Mucosa of rectum (tissue), 2 donors: ENCODE results near the gene JAML.

Source experiments
- H3K27ac ChIP-seq, 2 donors: one replicate each; pipeline ENCODE4 v1.7.0; 2013; ENCODE audit warnings: inconsistent platforms in 2 of 2, low read depth in 2 of 2, low read length in 2 of 2
- H3K27me3 ChIP-seq, 2 donors: one replicate each; pipeline ENCODE4 v1.7.0; 2013; ENCODE audit warnings: low read length in 2 of 2; ENCODE audit not compliant: control insufficient read depth in 2 of 2, insufficient read depth in 2 of 2
- H3K36me3 ChIP-seq, 2 donors: one replicate each; pipeline ENCODE4 v1.7.0; 2013; ENCODE audit warnings: low read length in 2 of 2; ENCODE audit not compliant: control insufficient read depth in 2 of 2, insufficient read depth in 2 of 2
- H3K4me1 ChIP-seq, 2 donors: one replicate each; pipeline ENCODE4 v1.7.0; 2013; ENCODE audit warnings: low read length in 2 of 2, mild to moderate bottlenecking in 1 of 2; ENCODE audit not compliant: control insufficient read depth in 2 of 2, insufficient read depth in 2 of 2
- H3K4me3 ChIP-seq, 2 donors: one replicate each; pipeline ENCODE4 v1.7.0; 2013; ENCODE audit warnings: low read length in 2 of 2
- H3K9ac ChIP-seq, 2 donors: one replicate each; pipeline ENCODE4 v1.7.0; 2013; ENCODE audit warnings: low read length in 2 of 2, low read depth in 1 of 2, mild to moderate bottlenecking in 1 of 2
- H3K9me3 ChIP-seq, 2 donors: one replicate each; pipeline ENCODE4 v1.7.0; 2013; ENCODE audit warnings: low read length in 2 of 2; ENCODE audit not compliant: control insufficient read depth in 2 of 2
- donor health status: healthy.
- donor health status: Normal muscosa, but diverticular disease.

JAML gene

GRCh38 chr11:118162846-118163245, 62.0 kb downstream of the JAML start:
- Histone ChIP-seq H3K9me3 (no peaks in the 10 kb centered on the region), H3K9ac (no peak overlapping the region), H3K36me3 (no peaks in the 10 kb centered on the region), H3K27me3 (peaks cover 11 to 18% of the 10 kb centered on the region in 2 donors), H3K4me3 (no peak overlapping the region), H3K27ac (no peak overlapping the region), H3K4me1 (no peaks in the 10 kb centered on the region)

- Histone ChIP-seq H3K4me1 (peaks cover 0 to 2% of the 10 kb centered on the region in 2 donors), H3K27ac (no peak overlapping the region), H3K4me3 (no peak overlapping the region), H3K9me3 (no peaks in the 10 kb centered on the region), H3K36me3 (no peaks in the 10 kb centered on the region), H3K9ac (no peak overlapping the region), H3K27me3 (peaks cover 18 to 29% of the 10 kb centered on the region in 2 donors)
These were observed 63.0 kb downstream of the JAML start for GRCh38 chr11:118161786-118162185.

GRCh38 chr11:118157186-118157895, 67.5 kb downstream of the JAML start:
- H3K27ac ChIP-seq: no peak overlapping the region
- H3K9me3 ChIP-seq: no peaks in the 10 kb centered on the region
- peaks cover 1 to 5% of the 10 kb centered on the region in 2 donors for H3K4me1 ChIP-seq
- peaks cover 55 to 60% of the 10 kb centered on the region in 2 donors for H3K27me3 ChIP-seq
- no peak overlapping the region for H3K4me3 ChIP-seq
- H3K9ac ChIP-seq: no peak overlapping the region
- H3K36me3 ChIP-seq: no peaks in the 10 kb centered on the region

GRCh38 chr11:118156531-118157185, 68.2 kb downstream of the JAML start:
- no peak overlapping the region for H3K9ac ChIP-seq
- no peaks in the 10 kb centered on the region for H3K36me3 ChIP-seq
- peaks cover 61 to 63% of the 10 kb centered on the region in 2 donors for H3K27me3 ChIP-seq
- peaks cover 5 to 6% of the 10 kb centered on the region in 2 donors for H3K4me1 ChIP-seq
- no peak overlapping the region for H3K27ac ChIP-seq
- H3K9me3 ChIP-seq: no peaks in the 10 kb centered on the region
- no peak overlapping the region for H3K4me3 ChIP-seq

DNA sequence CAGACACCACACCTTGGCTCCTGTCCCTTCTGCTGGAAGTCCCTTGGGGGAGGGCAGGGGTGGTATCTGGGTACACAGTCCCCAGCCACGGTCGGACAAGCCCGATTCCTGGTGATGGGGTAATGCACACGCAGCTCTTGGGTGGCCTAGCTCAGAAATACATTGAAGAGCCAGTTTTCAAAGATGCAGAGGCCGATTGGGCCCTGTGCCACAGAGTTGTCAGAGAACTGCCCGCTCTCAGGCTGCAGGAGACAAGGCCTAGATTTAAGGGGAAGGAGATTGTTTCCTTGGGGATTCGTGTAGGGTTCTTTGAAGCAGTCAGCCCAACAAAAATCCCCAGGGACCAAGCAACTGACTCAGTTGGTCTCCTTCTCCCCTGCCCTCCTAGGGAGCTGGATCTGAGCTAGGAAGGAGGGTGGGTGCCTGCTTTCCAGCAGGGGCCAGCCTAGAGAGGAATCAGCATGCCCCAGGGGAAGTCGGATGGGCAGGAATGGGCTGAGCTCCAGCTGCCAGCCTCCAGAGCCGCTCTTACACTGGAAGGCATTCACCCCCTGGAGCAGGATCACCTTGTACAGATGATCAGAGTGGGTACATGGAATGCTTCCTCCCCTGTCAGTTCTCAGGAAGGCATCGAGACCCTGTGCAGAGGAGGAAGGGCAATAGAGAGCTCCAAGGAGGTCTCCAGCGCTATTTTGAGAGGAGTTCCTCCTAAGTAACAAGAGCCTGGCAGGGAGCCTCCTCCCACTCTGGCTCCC, 68.9 kb downstream of the JAML start:
- peaks cover 5 to 6% of the 10 kb centered on the region in 2 donors for H3K4me1 ChIP-seq
- H3K9ac ChIP-seq: no peak overlapping the region

DNA sequence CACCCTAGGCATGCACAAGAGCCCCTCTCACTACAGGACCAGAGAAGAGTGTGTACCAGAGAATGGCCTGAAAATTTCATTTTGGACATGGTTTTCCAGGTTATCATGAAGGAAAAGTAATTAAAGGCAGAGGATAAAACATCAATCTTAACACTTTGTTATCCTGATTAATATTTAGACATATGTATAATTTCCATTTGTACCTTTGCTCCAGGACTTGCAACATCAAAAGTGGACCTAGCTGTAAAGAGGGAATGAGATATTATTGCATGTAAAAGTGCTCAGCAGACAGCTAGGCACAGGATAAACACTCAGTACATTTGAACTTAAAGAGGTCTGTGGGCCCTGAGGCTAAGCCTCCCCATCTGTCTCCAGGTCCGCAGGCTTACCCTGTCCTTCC, 70.2 kb downstream of the JAML start:
- Histone ChIP-seq H3K9ac (no peak overlapping the region), H3K27me3 (peaks cover 68 to 74% of the 10 kb centered on the region in 2 donors), H3K4me1 (peaks cover 5 to 6% of the 10 kb centered on the region in 2 donors), H3K36me3 (no peaks in the 10 kb centered on the region), H3K27ac (no peak overlapping the region), H3K4me3 (no peak overlapping the region), H3K9me3 (no peaks in the 10 kb centered on the region)

More for the DNA sequence above, 68.9 kb downstream of the JAML start:
- H3K36me3 ChIP-seq: no peaks in the 10 kb centered on the region
- H3K27me3 ChIP-seq: peaks cover 61 to 69% of the 10 kb centered on the region in 2 donors
- no peaks in the 10 kb centered on the region for H3K9me3 ChIP-seq
- no peak overlapping the region for H3K27ac ChIP-seq
- H3K4me3 ChIP-seq: no peak overlapping the region

GRCh38 chr11:118153976-118154375, 70.8 kb downstream of the JAML start:
- peaks cover 68 to 77% of the 10 kb centered on the region in 2 donors for H3K27me3 ChIP-seq
- H3K4me3 ChIP-seq: no peak overlapping the region
- peaks cover 5 to 6% of the 10 kb centered on the region in 2 donors for H3K4me1 ChIP-seq
- no peak overlapping the region for H3K9ac ChIP-seq
- H3K27ac ChIP-seq: no peak overlapping the region
- H3K9me3 ChIP-seq: no peaks in the 10 kb centered on the region
- no peaks in the 10 kb centered on the region for H3K36me3 ChIP-seq

- H3K9ac ChIP-seq: no peak overlapping the region
- H3K36me3 ChIP-seq: no peaks in the 10 kb centered on the region
- H3K9me3 ChIP-seq: no peaks in the 10 kb centered on the region
- H3K27me3 ChIP-seq: peaks cover 68 to 75% of the 10 kb centered on the region in 2 donors
- peaks cover 5 to 6% of the 10 kb centered on the region in 2 donors for H3K4me1 ChIP-seq
- no peak overlapping the region for H3K4me3 ChIP-seq
- no peak overlapping the region for H3K27ac ChIP-seq
These were observed 71.3 kb downstream of the JAML start for GRCh38 chr11:118153516-118153915.

GRCh38 chr11:118152552-118153471, 72.0 kb downstream of the JAML start, which contains the start of gene SCN4B:
Gene SCN4B (minus strand): TSS chr11:118152823. CDS start chr11:118152673, 150 bp downstream.
- Histone ChIP-seq H3K4me3 (peak within 1 kb of the TSS; percentile 54 to 55), H3K9ac (peak within 1 kb of the TSS in 1 of 2 donors; percentile 23), H3K9me3 (no peaks in the 10 kb centered on the region), H3K27ac (no peak within 1 kb of the TSS), H3K36me3 (no peaks in the 10 kb centered on the region), H3K4me1 (peaks cover 5 to 6% of the 10 kb centered on the region in 2 donors), H3K27me3 (peaks cover 65 to 69% of the 10 kb centered on the region in 2 donors)
